DMS79 treated with DMSO at 0.1 percent for 48 hours (cell line): Measurements from ENCODE around the gene MZF1.

Experiments used
- DNase-seq: peaks from one replicate; lab custom pipeline; 2025; lab: John Stamatoyannopoulos, UW

The MZF1 gene

DNA sequence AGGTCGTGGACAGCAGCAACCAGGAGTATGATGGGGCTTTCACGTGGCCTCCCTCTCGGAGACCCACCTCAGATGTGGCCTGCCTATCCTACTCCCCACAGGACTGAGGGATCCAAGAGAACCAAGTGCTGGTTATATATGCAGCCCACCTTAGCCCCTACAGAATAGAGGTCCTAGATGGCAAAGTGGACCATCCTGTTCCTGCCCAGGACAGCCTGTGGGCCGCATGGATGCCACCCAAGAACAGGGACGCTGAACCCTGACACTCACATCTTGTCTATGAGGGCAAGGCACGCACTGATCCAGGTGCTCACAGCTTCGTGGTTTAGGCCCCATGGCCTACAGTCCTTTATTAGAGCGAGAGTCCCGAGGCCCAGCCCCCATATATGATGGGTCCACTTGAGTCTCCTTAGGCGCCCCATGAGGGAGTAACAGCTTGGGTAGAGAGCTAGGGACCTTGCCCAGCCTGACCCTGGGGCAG, 59.9 kb downstream of the MZF1 start:
- peak; percentile 29 for DNase-seq
